Skin epidermis (tissue), 12 donors: ENCODE measurements around the gene ETV4.

Experiments
- H3K27ac ChIP-seq, 21 experiments: fragments of 200-600 bp; sonication (generic) in 11 of 21; one replicate each; pipeline ENCODE4 v1.5.0; 2020; ENCODE audit warnings: mild to moderate bottlenecking in 3 of 21, inconsistent platforms in 2 of 21, moderate library complexity in 2 of 21
- H3K4me3 ChIP-seq, 7 experiments: fragments of 200-600 bp; sonication (generic) in 2 of 7; one replicate each; pipeline ENCODE4 v1.5.0; 2020; ENCODE audit warnings: inconsistent platforms in 2 of 7, mild to moderate bottlenecking in 2 of 7, moderate library complexity in 1 of 7

The ETV4 gene

DNA sequence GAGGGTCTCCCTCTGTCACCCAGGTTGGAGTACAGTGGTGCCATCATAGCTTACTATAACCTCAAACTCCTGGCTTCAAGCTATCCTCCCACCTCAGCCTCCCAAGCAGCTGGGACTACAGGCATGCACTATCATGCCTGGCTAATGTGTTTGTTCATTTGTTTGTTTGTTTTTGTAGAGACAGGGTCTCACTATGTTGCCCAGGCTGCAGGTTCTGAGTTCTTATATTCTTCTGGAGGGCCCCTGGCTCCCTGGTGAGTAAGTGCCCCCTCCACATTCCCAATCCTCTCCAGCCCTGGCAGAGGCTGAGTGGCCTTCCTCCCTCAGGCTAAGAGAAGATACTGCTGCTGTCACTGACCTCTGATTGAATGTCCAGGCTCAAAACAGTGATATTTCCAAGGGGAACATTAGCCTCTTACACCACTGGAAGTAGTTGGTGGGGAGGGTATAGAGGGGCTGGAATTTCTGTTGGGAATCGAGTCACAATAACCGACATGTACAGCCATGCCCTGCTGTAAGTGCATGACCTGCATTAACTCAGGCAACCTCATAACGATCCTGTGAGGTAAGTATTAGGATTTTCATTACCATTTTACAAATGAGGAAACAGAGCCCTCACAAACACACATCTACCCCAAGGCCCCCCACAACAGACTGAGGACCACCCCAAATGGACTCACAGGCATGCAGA is 2.7 kb upstream of the ETV4 start:
- H3K27ac ChIP-seq: peak overlapping the region in 8 of 21 experiments; percentile 1 to 75 (median 36)

GRCh38 chr17:43547659-43548256 is 1.6 kb upstream of the ETV4 start:
- Histone ChIP-seq H3K4me3 (no peak overlapping the region), H3K27ac (no peak overlapping the region)

More for the DNA sequence above, 2.7 kb upstream of the ETV4 start:
- no peak overlapping the region for H3K4me3 ChIP-seq

- Histone ChIP-seq H3K27ac (peak overlapping the region in 2 of 21 experiments; percentile 0 to 81), H3K4me3 (no peak overlapping the region)
These were observed 1.0 kb upstream of the ETV4 start for GRCh38 chr17:43547189-43547550.

DNA sequence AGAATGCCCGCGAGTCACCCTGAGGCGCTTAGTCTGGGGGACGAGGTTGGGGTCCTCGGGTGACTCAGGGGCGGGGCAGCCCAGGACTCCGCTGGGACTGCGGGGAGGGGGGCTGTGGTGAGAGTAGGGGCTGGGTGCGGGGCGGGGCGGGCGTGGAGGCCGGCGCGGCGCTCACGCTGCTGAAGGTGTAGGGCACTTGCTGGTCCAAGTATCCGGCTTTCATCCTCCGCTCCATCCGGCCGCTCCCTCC is 832 bp downstream of the ETV4 start:
- Histone ChIP-seq H3K27ac (peak overlapping the region in 13 of 21 experiments; percentile 25 to 82 (median 53)), H3K4me3 (peak overlapping the region; percentile 47 to 61 (median 54))

DNA sequence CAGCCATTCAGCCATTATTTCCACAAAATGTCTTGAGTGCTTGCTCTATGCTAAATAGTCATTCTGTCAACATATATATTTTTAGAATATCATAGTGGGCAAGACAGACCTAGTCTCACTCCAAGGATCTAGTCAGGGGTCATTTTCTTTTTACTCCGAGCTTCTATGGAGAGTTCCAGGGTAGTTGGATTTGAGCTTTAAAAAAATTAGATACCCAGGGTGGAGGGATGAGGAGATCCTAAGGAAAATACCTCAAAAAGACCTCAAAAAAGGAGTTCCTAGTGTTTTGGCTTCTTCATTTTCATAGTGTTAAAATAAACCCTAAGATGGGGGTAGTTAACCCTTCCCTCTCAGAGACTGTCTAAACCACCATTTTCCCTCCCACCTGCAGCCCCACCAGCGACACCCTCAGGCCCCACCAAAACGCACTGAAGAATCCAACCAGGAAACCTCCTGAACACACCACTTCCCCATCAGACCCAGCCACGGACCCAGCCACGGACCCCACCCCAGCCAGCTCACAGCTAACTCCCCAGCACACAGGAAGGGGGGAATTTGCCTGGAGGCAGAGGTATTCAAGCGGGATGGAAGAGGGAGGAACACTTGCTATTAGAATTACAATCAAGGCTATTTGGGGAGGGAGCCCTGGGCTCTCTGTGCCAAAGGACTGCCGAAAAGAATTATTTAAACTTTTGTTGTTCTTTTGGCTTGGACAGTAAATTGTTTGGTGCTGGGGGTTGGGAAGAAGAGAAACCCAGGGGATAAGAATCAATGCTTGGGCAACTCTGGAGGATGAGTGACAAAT is 2.2 kb downstream of the ETV4 start:
- peak overlapping the region in 2 of 7 experiments; percentile 8 to 54 for H3K4me3 ChIP-seq

DNA sequence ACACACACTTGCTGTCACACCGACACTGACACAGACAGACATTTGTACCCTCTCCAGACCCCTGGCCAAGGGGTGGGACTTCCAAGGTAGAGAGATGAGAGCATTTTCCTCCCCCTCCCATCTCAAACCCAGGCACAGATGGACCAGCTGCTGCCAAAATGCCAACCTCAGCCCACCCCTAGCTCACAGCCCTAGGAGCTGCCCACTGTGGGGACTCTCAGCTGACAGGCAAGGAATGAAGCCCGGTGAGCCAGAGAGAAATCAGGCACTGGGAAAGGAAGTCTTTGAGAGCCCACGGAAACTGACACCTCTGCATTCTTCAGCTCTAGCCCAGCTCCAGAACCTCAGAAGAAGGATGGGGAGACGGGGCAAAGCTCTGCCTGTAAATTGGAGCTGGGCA is 2.8 kb downstream of the ETV4 start:
- H3K4me3 ChIP-seq: no peak overlapping the region
- H3K27ac ChIP-seq: no peak overlapping the region

More for the DNA sequence above, 2.2 kb downstream of the ETV4 start:
- H3K27ac ChIP-seq: no peak overlapping the region

- H3K4me3 ChIP-seq: no peak overlapping the region
These were observed 3.3 kb downstream of the ETV4 start for GRCh38 chr17:43542859-43543258.

GRCh38 chr17:43540821-43541674 is 5.1 kb downstream of the ETV4 start:
- Histone ChIP-seq H3K27ac (no peak overlapping the region), H3K4me3 (no peak overlapping the region)

More at GRCh38 chr17:43542859-43543258, 3.3 kb downstream of the ETV4 start:
- H3K27ac ChIP-seq: no peak overlapping the region

DNA sequence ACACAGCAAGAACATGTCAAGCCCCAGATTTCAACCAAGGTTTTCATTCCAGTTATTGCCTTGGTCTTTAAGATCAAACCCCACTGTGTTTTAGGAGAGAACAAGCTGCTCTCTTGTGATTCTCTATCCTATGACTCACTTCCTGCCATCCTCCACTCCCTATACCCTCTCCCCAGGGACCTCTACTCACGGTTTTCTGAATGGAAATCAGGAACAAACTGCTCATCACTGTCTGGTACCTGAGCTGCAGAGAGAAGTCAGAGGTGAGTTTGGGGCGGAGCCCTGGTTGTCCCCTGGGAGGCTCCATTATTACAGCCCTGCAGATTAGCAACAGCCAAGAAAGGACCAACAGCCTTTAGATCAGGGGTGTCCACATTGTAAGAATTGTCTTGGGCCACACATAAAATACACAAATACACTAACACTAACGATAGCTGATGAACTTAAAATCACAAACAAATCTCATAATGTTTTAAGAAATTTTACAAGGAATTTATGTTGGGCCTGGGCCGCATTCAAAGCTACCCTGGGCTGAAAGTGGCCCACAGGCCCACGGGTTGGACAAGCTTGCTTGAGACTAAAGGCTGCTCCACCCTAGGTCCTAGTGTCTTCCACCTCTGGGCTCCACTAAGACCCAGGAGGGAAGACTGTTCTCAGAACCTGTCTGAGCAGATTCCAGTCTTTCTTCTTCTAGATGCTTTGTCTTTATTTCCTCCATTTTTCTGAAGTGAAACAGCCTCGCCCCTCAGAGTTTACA is 9.7 kb downstream of the ETV4 start:
- peak overlapping the region in 1 of 21 experiments; percentile 36 for H3K27ac ChIP-seq
- no peak overlapping the region for H3K4me3 ChIP-seq

- Histone ChIP-seq H3K4me3 (no peak overlapping the region), H3K27ac (no peak overlapping the region)
These were observed 11.2 kb downstream of the ETV4 start for GRCh38 chr17:43534909-43535308.

DNA sequence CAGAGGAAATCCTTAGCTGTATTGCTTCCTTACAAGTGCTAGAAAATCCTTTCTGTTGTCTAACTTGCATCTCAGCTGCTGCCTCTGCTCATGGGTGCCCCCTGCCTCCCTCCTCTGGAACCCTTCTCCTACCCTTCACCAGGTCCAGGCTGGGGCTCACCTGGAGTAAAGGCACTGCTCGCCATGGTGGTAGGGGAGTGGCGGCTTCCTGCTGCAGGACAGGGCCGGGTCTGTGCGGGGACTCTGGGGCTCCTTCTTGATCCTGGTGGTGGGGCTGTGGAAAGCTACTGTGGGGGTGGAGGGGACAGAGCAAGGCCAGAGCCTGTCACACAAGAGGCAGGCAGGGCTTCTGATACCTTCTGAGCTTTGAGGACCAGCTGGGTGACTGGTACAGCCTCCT is 12.4 kb downstream of the ETV4 start:
- H3K27ac ChIP-seq: peak overlapping the region in 1 of 21 experiments; percentile 41

GRCh38 chr17:43532581-43532980 is 13.6 kb downstream of the ETV4 start:
- H3K27ac ChIP-seq: no peak overlapping the region

More for the DNA sequence above, 12.4 kb downstream of the ETV4 start:
- no peak overlapping the region for H3K4me3 ChIP-seq

DNA sequence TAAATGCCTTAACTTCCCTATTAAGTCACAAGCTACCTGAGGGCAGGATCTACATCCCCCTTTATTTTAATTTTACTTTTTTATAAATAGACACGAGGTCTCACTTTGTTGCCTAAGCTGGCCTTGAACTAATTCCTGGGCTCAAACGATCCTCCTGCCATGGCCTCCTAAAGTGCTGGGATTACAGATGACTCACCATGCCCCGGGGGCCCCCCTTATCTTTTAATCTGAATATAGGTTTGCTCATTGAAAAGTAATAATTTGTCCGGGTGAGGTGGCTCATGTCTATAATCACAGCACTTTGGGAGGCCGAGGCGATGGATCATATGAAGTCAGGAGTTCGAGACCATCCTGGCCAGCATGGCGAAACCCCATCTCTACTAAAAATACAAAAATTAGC is 14.2 kb downstream of the ETV4 start:
- H3K27ac ChIP-seq: no peak overlapping the region
- H3K4me3 ChIP-seq: no peak overlapping the region

More at GRCh38 chr17:43532581-43532980, 13.6 kb downstream of the ETV4 start:
- H3K4me3 ChIP-seq: no peak overlapping the region

DNA sequence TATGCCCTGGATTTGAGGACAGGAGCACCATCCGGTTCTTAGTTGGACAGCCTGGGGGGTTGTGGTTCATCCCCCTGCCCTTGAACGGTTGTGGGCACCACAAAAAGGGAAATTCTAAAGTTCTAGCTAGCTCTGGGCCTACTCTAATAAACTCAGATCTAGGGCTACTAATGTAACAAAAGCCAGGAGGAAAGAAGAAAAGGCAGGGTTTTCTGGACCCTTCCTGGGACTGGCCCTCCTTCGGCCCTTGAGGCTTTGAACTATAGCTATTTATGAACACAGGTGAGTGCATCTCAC is 15.1 kb downstream of the ETV4 start:
- peak overlapping the region in 5 of 21 experiments; percentile 12 to 58 (median 13) for H3K27ac ChIP-seq

GRCh38 chr17:43530288-43531081 is 15.7 kb downstream of the ETV4 start:
- peak overlapping the region in 10 of 21 experiments; percentile 0 to 58 (median 22) for H3K27ac ChIP-seq
- no peak overlapping the region for H3K4me3 ChIP-seq

More for the DNA sequence above, 15.1 kb downstream of the ETV4 start:
- no peak overlapping the region for H3K4me3 ChIP-seq

DNA sequence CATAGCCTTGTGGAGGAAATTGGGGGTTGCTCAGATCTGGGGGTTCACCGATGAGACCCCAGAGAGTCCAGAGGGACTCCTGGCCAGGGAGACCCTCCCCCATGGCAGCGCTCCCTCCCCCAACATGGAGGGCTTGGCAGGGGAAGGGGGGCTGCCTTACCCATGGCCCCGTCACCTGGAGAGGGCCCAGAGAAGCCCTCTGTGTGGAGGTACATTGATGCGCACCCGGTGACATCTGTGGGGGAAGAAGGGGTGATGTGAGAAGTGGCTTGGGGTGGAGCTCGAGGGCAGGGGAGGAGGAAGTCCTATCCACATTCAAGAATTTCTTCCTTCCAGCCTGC is 16.2 kb downstream of the ETV4 start:
- H3K27ac ChIP-seq: peak overlapping the region in 6 of 21 experiments; percentile 0 to 47 (median 35)
- no peak overlapping the region for H3K4me3 ChIP-seq

GRCh38 chr17:43528988-43529814 is 16.9 kb downstream of the ETV4 start:
- no peak overlapping the region for H3K27ac ChIP-seq
- no peak overlapping the region for H3K4me3 ChIP-seq
